Neural progenitor cell (in vitro differentiated cells): ENCODE measurements around the gene MAP6D1. TPM values are rescaled to one million over a fixed set of nuclear protein-coding genes. Genes with fewer than 3 reads are reported as not detected.

Experiments
- DNase-seq: peaks from one replicate; pipeline ENCODE4 v3.0.0-alpha.2; 2016; ENCODE audit warnings: low spot score
- H2AFZ ChIP-seq: fragments of 200-600 bp; sonication (generic); replicated peaks from 2 replicates; pipeline ENCODE4 v1.6.1; 2016; ENCODE audit warnings: antibody characterized with exemption
- H3F3A ChIP-seq: fragments of 200-600 bp; sonication (generic); 2 replicates; pipeline ENCODE4 v1.6.1; 2016; ENCODE audit warnings: antibody characterized with exemption, low read depth
- H3K27ac ChIP-seq: fragments of 200-600 bp; sonication (generic); 2 replicates; pipeline ENCODE4 v1.5.1; 2016; ENCODE audit warnings: mild to moderate bottlenecking
- H3K27me3 ChIP-seq: fragments of 200-600 bp; sonication (generic); 2 replicates; pipeline ENCODE4 v1.6.1; 2016; ENCODE audit warnings: mild to moderate bottlenecking, moderate library complexity
- H3K36me3 ChIP-seq: fragments of 200-600 bp; sonication (generic); 2 replicates; pipeline ENCODE4 v1.5.1; 2016
- H3K4me1 ChIP-seq: fragments of 200-600 bp; sonication (generic); 2 replicates; pipeline ENCODE4 v1.6.1; 2016; ENCODE audit warnings: mixed run types
- H3K4me2 ChIP-seq: fragments of 200-600 bp; sonication (generic); 2 replicates; pipeline ENCODE4 v1.6.1; 2016
- H3K4me3 ChIP-seq: fragments of 200-600 bp; sonication (generic); 2 replicates; pipeline ENCODE4 v1.5.1; 2016
- H3K79me2 ChIP-seq: fragments of 200-600 bp; sonication (generic); 2 replicates; pipeline ENCODE4 v1.6.1; 2016; ENCODE audit warnings: low read depth
- H3K9ac ChIP-seq: fragments of 200-600 bp; sonication (generic); 2 replicates; pipeline ENCODE4 v1.6.1; 2016
- H3K9me3 ChIP-seq: fragments of 200-600 bp; sonication (generic); 2 replicates; pipeline ENCODE4 v1.5.1; 2016; ENCODE audit warnings: low read depth
- H4K20me1 ChIP-seq: fragments of 200-600 bp; sonication (generic); 2 replicates; pipeline ENCODE4 v1.6.1; 2016; ENCODE audit warnings: low read depth
- H3K27ac Mint-ChIP-seq: 3 replicates; pipeline ENCODE4 v1.8.0; 2021; ENCODE audit warnings: mixed read lengths
- H3K27me3 Mint-ChIP-seq: 2 replicates; pipeline ENCODE4 v1.8.0; 2022; ENCODE audit warnings: low read depth, mild to moderate bottlenecking, inconsistent platforms, moderate library complexity, mixed read lengths; ENCODE audit not compliant: insufficient read depth
- H3K36me3 Mint-ChIP-seq: 3 replicates; pipeline ENCODE4 v1.8.0; 2021; ENCODE audit warnings: mixed read lengths
- H3K4me1 Mint-ChIP-seq: 3 replicates; pipeline ENCODE4 v1.8.0; 2021; ENCODE audit warnings: mixed read lengths
- H3K4me3 Mint-ChIP-seq: 3 replicates; pipeline ENCODE4 v1.8.0; 2021; ENCODE audit warnings: mild to moderate bottlenecking, moderate library complexity, mixed read lengths
- H3K9me3 Mint-ChIP-seq: 3 replicates; pipeline ENCODE4 v1.8.0; 2020; ENCODE audit warnings: mixed read lengths
- EZH2 ChIP-seq: fragments of 200-600 bp; sonication (generic); IDR thresholded peaks from 2 replicates; pipeline ENCODE4 v1.6.1; 2017; ENCODE audit warnings: antibody characterized with exemption, mild to moderate bottlenecking, moderate library complexity
- EZH2phosphoT487 ChIP-seq: fragments of 200-600 bp; sonication (generic); IDR thresholded peaks from 2 replicates; pipeline ENCODE4 v1.6.1; 2017; ENCODE audit warnings: antibody characterized with exemption
- total RNA-seq: library from RNA; depleted of rRNA; stranded (reverse); fragments of >200 nt; gene quantifications from 2 replicates; pipeline ENCODE4 v1.2.3, GENCODE V29; 2015; ENCODE audit warnings: low replicate concordance
- TF ChIP-seq, protein P1 (sequence below): fragments of 200-600 bp; sonication (generic); IDR thresholded peaks from 2 replicates; pipeline ENCODE4 v1.5.1; 2017; ENCODE audit warnings: antibody characterized with exemption, mild to moderate bottlenecking

The MAP6D1 gene
- total RNA-seq, 1 donor from 2014 or later, result 3.5 TPM

DNA sequence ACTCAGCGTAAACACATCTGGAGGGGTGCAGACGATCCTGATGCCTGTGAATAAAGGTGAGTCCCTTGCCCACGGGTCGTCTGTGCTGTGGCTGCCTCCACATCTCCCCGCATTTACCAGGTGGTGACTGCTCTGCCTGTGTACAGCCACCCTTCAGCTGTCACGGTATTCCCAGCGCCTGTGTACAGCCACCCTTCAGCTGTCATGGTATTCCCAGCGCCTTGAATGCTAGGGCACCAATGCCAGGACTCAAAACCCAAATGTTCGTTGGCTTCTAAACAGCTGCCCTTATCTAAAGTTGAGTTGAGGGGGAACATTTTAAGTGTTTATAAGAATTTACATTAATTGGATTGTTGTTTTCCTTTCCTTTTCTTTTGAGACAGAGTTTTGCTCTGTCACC lies 27.4 kb downstream of the MAP6D1 start:
- DNase-seq, result no peak
- Histone ChIP-seq H3K36me3 (no peaks in the 10 kb centered on the region), H3K9ac (no peak overlapping the region), H2AFZ (no peak overlapping the region), H3K27ac (no peak overlapping the region), H3K4me2 (no peak overlapping the region), H3K4me1 (no peaks in the 10 kb centered on the region), H3K4me3 (no peak overlapping the region), H4K20me1 (no peaks in the 10 kb centered on the region), H3K27me3 (no peaks in the 10 kb centered on the region), H3K9me3 (no peaks in the 10 kb centered on the region), H3F3A (no peaks in the 10 kb centered on the region), H3K79me2 (no peaks in the 10 kb centered on the region)
- H3K27me3 Mint-ChIP-seq, result no peaks in the 10 kb centered on the region
- no peak overlapping the region for H3K27ac Mint-ChIP-seq
- no peaks in the 10 kb centered on the region for H3K9me3 Mint-ChIP-seq
- peak overlapping the region; percentile 24 for H3K4me3 Mint-ChIP-seq
- no peak for TF ChIP-seq EZH2
- no peak for TF ChIP-seq EZH2phosphoT487
- TF ChIP-seq, protein P1, sequence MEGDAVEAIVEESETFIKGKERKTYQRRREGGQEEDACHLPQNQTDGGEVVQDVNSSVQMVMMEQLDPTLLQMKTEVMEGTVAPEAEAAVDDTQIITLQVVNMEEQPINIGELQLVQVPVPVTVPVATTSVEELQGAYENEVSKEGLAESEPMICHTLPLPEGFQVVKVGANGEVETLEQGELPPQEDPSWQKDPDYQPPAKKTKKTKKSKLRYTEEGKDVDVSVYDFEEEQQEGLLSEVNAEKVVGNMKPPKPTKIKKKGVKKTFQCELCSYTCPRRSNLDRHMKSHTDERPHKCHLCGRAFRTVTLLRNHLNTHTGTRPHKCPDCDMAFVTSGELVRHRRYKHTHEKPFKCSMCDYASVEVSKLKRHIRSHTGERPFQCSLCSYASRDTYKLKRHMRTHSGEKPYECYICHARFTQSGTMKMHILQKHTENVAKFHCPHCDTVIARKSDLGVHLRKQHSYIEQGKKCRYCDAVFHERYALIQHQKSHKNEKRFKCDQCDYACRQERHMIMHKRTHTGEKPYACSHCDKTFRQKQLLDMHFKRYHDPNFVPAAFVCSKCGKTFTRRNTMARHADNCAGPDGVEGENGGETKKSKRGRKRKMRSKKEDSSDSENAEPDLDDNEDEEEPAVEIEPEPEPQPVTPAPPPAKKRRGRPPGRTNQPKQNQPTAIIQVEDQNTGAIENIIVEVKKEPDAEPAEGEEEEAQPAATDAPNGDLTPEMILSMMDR, result no peak
- peaks cover 41% of the 10 kb centered on the region for H3K36me3 Mint-ChIP-seq
- H3K4me1 Mint-ChIP-seq, result no peaks in the 10 kb centered on the region

DNA sequence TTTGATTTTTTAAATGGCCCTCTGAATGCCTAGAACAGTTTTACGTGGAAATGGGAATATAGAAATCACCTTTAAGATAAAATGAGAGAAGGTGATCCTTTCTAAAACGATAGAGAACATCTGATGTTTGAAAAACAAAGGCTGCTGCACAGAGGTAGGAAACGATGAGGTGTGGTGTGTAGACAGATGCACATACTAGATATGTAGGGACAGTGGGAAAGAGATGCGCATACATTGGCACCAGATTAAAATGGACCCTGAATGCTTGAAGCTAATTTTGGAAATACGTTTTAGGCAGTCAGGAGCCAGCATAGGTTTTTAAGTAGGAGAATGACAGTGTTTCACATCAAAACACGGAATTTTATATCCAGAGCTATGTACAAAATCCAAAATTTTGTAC lies 29.0 kb downstream of the MAP6D1 start:
- TF ChIP-seq, protein P1, result no peak
- TF ChIP-seq EZH2 (no peak), EZH2phosphoT487 (no peak)
- Histone ChIP-seq H3K36me3 (peaks cover 4% of the 10 kb centered on the region), H3K4me3 (no peak overlapping the region), H3K79me2 (no peaks in the 10 kb centered on the region), H3K27ac (no peak overlapping the region), H4K20me1 (no peaks in the 10 kb centered on the region), H3K4me2 (no peak overlapping the region), H3K27me3 (no peaks in the 10 kb centered on the region), H3F3A (no peaks in the 10 kb centered on the region), H3K9ac (no peak overlapping the region), H3K9me3 (no peaks in the 10 kb centered on the region), H2AFZ (no peak overlapping the region), H3K4me1 (no peaks in the 10 kb centered on the region)
- H3K4me1 Mint-ChIP-seq, result no peaks in the 10 kb centered on the region
- no peak overlapping the region for H3K4me3 Mint-ChIP-seq
- peaks cover 36% of the 10 kb centered on the region for H3K36me3 Mint-ChIP-seq
- no peaks in the 10 kb centered on the region for H3K9me3 Mint-ChIP-seq
- DNase-seq, result no peak
- H3K27me3 Mint-ChIP-seq, result no peaks in the 10 kb centered on the region
- no peak overlapping the region for H3K27ac Mint-ChIP-seq

DNA sequence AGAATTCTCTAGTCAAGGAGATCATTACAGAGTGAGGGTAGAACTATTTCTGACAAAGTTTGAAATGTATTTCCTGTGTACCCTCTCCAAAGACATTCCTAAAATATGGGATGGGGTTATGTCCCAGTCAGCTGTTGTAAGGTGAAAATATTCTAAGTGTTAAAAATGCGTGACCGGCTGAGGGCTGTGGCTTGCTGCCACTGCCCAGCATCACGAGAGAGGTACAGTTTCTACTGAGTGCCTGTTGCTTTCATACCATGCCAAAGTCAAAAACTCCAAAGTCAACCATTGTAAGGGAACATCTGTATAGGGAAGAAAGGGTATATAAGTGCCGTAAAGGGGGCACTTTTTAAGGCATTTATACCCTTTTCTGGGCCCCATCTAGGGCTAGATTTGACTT lies 30.9 kb downstream of the MAP6D1 start:
- no peak for TF ChIP-seq EZH2phosphoT487
- TF ChIP-seq, protein P1, result no peak
- TF ChIP-seq EZH2, result no peak
- Mint-ChIP-seq H3K36me3 (peaks cover 39% of the 10 kb centered on the region), H3K27ac (no peak overlapping the region), H3K9me3 (no peaks in the 10 kb centered on the region), H3K4me3 (no peak overlapping the region), H3K4me1 (no peaks in the 10 kb centered on the region), H3K27me3 (no peaks in the 10 kb centered on the region)
- H3K27me3 ChIP-seq, result no peaks in the 10 kb centered on the region
- H3K4me1 ChIP-seq, result no peaks in the 10 kb centered on the region
- H3K4me3 ChIP-seq, result no peak overlapping the region
- H3F3A ChIP-seq, result no peaks in the 10 kb centered on the region
- no peak overlapping the region for H3K9ac ChIP-seq
- H2AFZ ChIP-seq, result no peak overlapping the region
- no peaks in the 10 kb centered on the region for H3K9me3 ChIP-seq
- H3K4me2 ChIP-seq, result no peak overlapping the region
- H3K36me3 ChIP-seq, result peaks cover 9% of the 10 kb centered on the region
- no peaks in the 10 kb centered on the region for H3K79me2 ChIP-seq
- DNase-seq, result no peak
- H3K27ac ChIP-seq, result no peak overlapping the region
- H4K20me1 ChIP-seq, result no peaks in the 10 kb centered on the region

DNA sequence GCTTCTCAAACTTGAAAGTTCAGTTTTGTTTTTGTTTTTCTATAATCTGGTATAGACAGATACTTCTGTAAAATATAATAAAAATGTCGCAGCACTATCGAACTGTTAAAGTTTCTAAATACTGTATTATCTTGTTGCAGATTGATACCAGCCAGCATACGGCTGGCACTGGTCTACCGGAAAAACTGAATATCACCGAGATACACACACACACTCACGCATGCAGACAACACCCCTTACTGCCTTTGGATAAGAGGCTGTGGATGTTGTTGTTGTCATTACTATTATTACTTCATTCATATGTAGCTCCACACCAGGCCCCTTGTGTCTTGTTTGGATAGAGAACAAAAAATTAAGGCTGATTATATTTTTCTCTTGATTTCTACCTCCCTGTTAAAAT lies 32.4 kb downstream of the MAP6D1 start:
- Mint-ChIP-seq H3K4me1 (no peaks in the 10 kb centered on the region), H3K4me3 (no peak overlapping the region), H3K27me3 (no peaks in the 10 kb centered on the region), H3K27ac (no peak overlapping the region), H3K9me3 (no peaks in the 10 kb centered on the region), H3K36me3 (peaks cover 41% of the 10 kb centered on the region)
- H3K9ac ChIP-seq, result no peak overlapping the region
- no peak overlapping the region for H3K4me3 ChIP-seq
- no peaks in the 10 kb centered on the region for H3K9me3 ChIP-seq
- TF ChIP-seq EZH2phosphoT487 (no peak), EZH2 (no peak)
- TF ChIP-seq, protein P1, result no peak
- H3K27me3 ChIP-seq, result no peaks in the 10 kb centered on the region
- H2AFZ ChIP-seq, result no peak overlapping the region
- H3K4me1 ChIP-seq, result no peaks in the 10 kb centered on the region
- peaks cover 5% of the 10 kb centered on the region for H3K79me2 ChIP-seq
- no peaks in the 10 kb centered on the region for H3F3A ChIP-seq
- no peak overlapping the region for H3K27ac ChIP-seq
- H3K4me2 ChIP-seq, result no peak overlapping the region
- DNase-seq, result no peak
- H4K20me1 ChIP-seq, result no peaks in the 10 kb centered on the region
- H3K36me3 ChIP-seq, result peaks cover 15% of the 10 kb centered on the region
